GM19193 (cell line): ENCODE results near the gene KRTAP1-4.
"Not testable (repeated sequence)": the region's sequence is repeated elsewhere in the genome, so short reads cannot be mapped to it uniquely, and the experiment has no call there.

ENCODE experiments used
- POLR2A ChIP-seq: IDR thresholded peaks from 4 replicates; pipeline ENCODE4 v1.6.1; 2011; ENCODE audit not compliant: insufficient read depth, insufficient read length; ENCODE audit errors: extremely low read depth

Gene KRTAP1-4

DNA sequence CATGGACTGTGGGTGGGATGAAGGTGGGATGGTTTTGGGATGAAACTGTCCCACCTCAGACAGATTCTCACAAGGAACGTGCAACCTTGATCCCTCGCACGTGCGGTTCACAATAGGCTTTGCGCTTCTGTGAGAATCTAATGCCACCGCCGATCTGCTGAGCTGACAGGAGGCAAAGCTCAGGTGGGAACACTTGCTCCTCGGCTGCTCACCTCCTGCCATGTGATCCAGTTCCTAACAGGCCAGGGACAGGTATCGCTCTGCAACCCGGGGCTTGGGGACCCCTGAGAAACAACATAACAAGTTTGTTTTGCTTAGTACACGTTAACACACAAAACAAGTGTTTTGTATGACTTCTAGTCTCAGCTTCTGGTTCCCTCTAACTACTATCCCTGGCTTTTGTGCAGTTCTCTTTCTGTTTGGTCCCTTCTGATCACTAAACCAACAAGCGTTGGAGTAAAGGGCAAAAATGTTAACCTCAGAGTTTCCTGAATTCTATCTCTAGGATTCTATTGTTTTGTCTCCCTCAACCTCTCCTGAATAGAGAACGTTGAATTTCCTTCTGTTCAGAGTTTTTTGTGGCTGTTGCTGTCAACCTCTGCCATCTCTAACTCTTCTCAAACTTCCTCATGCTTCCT, 13.3 kb downstream of the KRTAP1-4 start:
- TF ChIP-seq POLR2A = no peak

DNA sequence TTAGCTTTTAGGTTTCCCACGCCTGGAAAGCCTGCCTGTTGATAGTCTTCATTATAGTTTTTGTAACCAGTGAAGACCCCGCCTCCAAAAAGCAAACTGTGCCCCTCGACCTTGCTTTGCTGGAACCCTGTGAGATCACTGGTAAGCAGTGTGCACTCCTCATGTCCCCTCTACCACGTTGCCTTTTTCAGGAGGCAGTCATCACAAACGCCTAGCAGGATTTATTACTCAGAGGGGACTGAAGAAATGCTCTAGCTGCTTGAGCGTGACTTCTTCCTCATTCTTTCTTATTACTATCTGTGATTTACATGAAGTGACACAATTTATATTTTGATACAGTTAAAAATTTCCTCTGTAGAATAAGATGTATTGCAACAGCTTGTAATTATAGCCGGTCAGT, 14.5 kb downstream of the KRTAP1-4 start:
- TF ChIP-seq POLR2A = no peak

DNA sequence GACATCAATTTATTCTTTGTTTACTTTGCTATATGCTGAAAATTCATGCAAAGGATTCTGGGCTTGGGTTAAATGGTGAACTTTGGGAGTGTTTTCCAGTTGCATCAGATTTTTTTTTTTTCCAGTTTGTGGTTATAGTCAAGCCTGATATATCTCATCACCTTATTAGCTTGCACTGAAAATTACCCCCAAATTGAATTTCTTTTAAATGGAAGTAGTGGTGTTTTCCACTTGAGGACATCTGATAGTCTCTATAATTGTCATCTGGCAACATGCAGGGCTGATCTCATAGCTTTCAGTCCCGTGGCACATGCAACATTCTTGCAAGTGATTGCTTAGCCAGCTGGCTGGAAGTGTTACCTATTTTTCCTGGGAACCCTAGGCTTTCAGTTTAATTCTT, 16.4 kb downstream of the KRTAP1-4 start:
- no peak for TF ChIP-seq POLR2A

DNA sequence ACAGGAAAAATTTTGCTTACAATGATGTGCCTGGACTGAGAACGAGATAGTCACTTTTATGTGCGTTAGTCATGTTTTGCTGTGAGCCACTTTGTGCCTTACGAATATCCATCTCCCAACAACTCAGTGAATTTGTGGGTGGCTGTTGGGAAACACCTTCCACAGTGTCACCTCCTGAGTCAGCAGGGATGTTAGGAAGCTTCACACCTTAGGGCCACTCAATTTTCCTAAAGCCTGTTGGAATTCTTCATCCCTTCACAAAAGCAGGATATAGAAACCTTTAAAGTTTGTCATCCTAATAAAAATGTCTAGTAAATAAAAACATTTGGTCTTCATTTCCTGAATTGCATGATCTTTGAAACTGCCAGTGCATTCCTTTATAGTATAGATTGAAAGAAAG, 16.8 kb downstream of the KRTAP1-4 start:
- TF ChIP-seq POLR2A = no peak

DNA sequence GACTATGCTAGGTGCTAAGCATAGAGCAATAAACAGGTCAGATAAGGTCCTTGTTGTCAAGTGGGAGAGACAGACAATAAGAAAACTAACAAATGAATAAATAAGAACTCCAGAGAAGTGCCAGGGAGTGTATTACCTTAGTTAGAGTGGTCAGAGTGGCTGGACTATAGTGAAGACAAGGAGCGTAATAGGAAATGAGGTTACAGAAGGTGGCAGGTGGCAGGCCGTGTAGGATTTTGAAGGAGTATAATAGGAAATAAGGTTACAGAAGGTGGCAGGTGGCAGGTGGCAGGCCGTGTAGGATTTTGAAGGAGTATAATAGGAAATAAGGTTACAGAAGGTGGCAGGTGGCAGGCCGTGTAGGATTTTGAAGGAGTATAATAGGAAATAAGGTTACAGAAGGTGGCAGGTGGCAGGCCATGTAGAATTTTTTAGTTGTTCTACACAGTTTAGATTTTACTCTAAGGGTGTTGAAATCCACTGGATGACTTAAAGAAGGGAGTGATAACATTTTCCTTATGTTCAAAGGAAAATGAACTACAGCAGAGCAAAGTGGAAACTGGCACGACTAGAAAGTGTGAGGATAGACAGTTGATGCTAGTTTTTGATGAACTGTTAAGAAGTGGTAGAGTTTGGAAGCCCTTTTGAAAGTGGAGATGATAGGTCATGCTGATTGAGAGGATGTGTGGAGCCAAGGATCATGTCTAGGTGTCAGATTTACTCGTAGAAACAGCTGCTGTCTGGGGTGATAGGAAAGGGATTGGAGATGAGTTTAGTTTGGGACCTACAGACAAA, 17.5 kb downstream of the KRTAP1-4 start:
- TF ChIP-seq POLR2A = no peak

DNA sequence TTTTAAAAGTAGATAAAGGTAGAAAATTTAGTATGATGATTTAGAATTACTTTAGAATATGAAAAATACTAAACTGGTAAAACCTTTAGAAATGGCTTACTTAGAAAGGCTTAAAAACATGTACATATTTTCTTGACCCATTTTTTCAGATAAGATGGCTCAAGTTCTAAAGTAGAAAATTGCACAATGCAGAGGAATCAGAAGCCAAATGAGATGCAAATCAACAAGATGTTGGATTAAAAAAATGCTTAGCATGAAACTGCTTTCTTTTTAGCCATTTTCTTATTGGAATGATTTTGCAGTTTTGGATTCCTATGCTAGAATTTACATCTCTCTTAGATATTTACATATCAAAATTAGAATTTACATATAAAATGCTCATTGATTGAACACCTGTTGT, 19.6 kb downstream of the KRTAP1-4 start:
- TF ChIP-seq POLR2A = no peak

DNA sequence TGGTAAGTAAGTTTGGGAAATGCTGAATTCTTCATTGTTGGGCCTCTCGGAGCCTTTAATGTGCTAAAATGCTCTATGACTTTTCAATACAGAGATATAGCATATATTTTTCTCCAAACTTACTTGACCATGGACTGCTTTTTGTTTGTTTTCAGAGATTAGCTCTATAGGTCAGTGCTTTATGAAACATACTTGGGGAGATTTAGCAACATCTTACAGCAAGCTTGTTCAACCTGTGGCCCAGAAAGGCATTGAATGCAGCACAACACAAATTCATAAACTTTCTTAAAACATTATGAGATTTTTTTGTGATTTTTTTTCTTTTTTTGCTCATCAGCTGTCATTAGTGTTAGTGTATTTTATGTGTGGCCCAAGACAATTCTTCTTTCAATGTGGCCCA, 20.1 kb downstream of the KRTAP1-4 start:
- TF ChIP-seq POLR2A = no peak

DNA sequence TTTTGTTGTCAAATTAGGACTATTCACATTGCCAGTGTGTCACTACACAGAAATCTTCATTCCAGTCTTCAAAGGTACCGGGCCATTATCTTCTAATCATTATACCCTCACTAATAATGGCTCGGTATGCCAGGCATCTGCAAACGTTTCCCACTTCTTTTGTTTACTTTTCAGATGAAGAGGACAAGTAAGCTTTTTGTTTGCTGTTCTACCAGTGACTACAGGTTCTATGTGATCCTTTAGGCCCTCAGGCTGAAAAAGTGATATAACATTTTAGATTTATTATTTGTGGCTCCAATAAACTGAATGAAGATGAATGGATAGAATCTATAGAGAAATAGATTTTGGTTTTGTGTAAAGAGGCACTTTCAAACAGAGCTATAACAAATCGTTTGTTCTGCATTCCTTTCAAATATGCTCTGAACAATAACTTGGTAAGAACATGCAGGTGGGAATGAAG, 20.7 kb downstream of the KRTAP1-4 start:
- TF ChIP-seq POLR2A = no peak

DNA sequence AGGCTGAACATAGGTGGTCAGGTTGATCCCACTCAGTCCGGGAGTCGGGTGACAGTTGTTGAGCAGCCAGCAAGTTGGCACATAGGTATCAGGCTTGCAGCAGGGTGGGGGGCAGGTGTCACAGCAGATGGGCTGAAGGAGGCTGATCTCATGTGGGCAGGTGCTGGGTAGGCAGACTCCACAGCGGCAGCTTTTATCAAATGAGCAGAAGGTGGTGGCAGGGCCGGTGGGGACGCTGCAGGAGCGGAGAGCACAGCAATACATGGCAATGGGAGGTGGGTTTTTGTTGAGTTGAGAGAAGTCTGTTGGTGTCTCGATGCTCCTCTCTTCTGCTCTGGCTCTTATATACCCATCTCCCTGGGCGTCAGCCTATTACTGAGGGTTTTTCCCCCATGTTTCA, 21.2 kb downstream of the KRTAP1-4 start, which contains the start of gene KRTAP3-1:
KRTAP3-1 (minus strand) TSS at position 318 of the 400 bp plus-strand sequence; CDS start at position 264, 54 bp downstream.
- no peak for TF ChIP-seq POLR2A

DNA sequence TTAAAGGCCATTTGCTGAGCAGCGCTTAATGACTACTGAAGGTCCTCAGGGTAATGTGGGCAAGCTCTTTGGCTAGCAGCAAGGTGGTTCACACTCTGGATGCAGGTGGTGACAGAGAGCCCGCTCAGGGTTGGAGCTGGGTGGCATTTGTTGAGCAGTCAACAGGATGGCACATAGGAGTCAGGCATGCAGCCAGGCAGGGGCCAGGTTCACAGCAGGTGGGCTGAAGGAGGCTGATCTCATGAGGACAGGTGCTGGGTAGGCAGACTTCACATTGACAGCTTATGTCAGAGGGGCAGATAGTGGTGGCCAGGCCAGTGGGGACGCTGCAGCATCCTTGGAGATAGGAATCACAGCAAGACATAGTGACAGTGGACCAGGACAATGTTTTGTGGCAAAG, 25.6 kb downstream of the KRTAP1-4 start:
- TF ChIP-seq POLR2A = no peak

DNA sequence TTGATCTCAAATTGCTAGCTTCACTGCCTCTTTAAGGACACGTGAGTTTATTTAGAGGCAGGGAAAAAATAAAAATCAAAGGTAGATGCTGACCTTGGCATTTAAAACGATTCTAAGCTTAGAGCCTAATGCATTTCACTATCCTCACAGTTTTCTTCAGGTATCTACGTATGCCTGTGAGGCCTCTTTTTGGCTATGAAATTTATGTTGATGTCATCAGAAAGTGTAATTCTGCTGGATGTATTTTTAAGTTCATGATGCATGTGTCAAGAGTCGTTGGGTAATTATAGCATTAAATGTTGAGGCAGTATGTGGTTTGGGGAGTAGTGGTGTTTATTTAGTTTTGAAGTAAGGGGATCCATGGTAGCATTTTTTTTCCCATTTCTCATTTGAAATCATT, 26.1 kb downstream of the KRTAP1-4 start:
- TF ChIP-seq POLR2A = no peak

DNA sequence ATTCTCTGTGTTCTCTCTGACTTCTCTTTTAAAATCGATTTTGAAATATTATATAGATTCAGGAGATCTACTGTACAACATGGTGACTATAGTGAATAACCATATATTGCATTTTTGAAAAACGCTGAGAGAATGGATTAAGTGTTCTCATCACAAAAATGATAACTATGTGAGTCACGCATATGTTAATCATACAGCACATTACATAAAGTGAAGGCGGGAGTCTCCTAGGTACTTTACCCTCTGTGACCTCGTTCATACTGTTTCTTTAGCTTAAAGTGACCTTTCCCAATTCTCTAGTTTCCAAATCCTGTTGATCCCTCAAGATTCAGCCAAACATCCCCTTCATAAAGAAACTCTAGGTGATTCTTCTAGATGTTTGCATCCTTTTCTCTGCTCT, 27.2 kb downstream of the KRTAP1-4 start:
- no peak for TF ChIP-seq POLR2A

DNA sequence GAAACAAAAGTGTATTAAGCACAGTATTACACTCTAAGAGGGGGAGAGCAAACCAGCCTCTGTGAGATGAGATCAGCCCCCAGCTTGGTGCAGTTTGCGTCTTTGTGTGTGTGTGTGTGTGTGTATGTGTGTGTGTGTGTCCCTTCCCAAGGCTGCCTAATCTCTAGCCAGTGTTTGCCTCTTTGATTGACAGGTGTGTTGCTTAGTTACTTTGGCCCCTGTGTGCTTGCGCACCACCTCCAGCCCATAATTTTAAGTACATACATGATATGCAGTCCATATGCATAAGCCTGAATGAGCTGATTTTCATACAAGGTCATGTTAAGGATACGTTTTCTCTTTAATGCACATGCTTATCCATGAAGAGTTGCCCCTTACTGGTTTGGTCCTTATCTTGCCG, 28.2 kb downstream of the KRTAP1-4 start:
- no peak for TF ChIP-seq POLR2A

DNA sequence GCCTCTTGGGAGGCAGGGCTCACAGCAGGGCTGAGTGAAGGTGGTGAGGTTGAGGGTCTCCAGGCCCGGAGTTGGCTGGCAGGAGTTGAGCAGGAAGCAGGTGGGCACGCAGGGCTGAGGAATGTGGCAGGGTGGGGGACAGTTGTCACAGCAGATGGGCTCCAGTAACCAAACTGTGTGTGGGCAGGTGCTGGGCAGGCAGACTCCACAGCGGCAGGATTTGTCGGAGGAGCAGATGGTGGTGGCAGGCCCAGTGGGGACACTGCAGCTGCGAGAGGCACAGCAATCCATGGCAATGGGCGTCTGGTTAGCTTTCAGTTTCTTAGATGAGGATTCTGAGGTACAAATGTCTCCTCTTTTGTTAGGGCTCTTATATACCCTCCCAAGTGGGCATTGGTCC, 30.4 kb downstream of the KRTAP1-4 start, which contains the start of gene KRTAP3-2:
KRTAP3-2 (minus strand) TSS at position 344 of the 400 bp plus-strand sequence; CDS start at position 291, 53 bp downstream.
- TF ChIP-seq POLR2A = not testable (repeated sequence)

DNA sequence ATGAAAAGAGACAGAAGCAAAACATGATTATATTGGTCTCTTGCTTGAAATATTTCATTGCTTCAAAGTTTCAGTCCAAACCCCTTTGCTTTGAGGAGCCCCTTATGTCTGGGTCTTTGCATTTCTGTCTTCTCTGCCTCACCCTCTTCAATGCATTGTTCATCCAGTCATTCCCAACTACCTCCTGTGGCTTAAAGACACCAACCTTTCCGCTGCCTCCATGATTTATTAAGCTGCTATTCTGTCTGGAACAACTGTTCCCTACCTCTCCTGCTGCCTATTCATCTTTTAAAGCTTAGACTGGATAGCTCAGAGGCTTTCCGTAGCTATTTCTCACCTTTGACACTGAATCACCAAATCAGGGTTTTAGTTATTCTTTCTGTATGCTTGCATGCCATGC, 32.6 kb downstream of the KRTAP1-4 start:
- no peak for TF ChIP-seq POLR2A

DNA sequence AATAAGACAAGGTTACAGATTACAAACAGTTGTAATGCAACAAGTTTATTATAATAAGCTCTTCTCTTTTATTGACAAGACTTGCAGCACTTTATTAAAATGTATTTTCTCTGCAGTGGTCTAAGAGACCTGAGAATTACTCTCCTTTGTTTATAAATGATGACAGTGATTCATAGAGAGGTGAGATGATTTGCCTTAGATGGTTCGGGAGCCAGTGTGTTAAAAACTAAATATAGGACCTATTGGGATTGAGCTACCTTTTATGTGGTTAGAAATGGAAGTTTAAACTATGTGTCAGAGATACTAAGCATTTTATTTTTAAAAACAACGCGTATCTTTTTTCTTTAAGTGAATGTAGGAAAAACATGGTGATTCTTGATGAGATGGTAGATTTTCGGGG, 33.2 kb downstream of the KRTAP1-4 start:
- no peak for TF ChIP-seq POLR2A
